GM19324 (cell line): ENCODE data around the gene CYP2E1.
"Not testable (repeated sequence)": the region's sequence is repeated elsewhere in the genome, so short reads cannot be mapped to it uniquely, and the experiment has no call there.

Source experiments
- ATAC-seq: cut with Tn5 transposase; IDR thresholded peaks from one replicate; pipeline ENCODE4 v1.9.1; 2021; ENCODE audit warnings: mild to moderate bottlenecking, moderate library complexity; ENCODE audit not compliant: unreplicated experiment, low FRiP score

CYP2E1 gene

GRCh38 chr10:133526957-133527588 is at the start of gene CYP2E1:
CYP2E1 (plus strand) TSS chr10:133527363; CDS start chr10:133527396, 33 bp downstream.
- no peak for ATAC-seq

GRCh38 chr10:133481086-133481643 is 46.0 kb upstream of the CYP2E1 start:
- no peak for ATAC-seq

GRCh38 chr10:133481657-133482056 is 45.5 kb upstream of the CYP2E1 start:
- no peak for ATAC-seq

GRCh38 chr10:133484818-133485217 is 42.3 kb upstream of the CYP2E1 start:
- no peak for ATAC-seq

- ATAC-seq: no peak
These were observed 40.1 kb upstream of the CYP2E1 start for GRCh38 chr10:133487085-133487484.

- no peak for ATAC-seq
These were observed 38.8 kb upstream of the CYP2E1 start for GRCh38 chr10:133488354-133488753.

GRCh38 chr10:133489816-133490588 is 37.2 kb upstream of the CYP2E1 start:
- no peak for ATAC-seq

GRCh38 chr10:133493562-133493961 is 33.6 kb upstream of the CYP2E1 start:
- ATAC-seq: not testable (repeated sequence)

- ATAC-seq: not testable (repeated sequence)
These were observed 29.8 kb upstream of the CYP2E1 start for GRCh38 chr10:133497363-133497762.

GRCh38 chr10:133499176-133499575 is 28.0 kb upstream of the CYP2E1 start:
- ATAC-seq: not testable (repeated sequence)

GRCh38 chr10:133500897-133501296 is 26.3 kb upstream of the CYP2E1 start:
- not testable (repeated sequence) for ATAC-seq

GRCh38 chr10:133509700-133510099 is 17.5 kb upstream of the CYP2E1 start:
- ATAC-seq: no peak

GRCh38 chr10:133511408-133511807 is 15.8 kb upstream of the CYP2E1 start:
- no peak for ATAC-seq

GRCh38 chr10:133511907-133512528 is 15.1 kb upstream of the CYP2E1 start:
- no peak for ATAC-seq

- ATAC-seq: no peak
These were observed 11.7 kb upstream of the CYP2E1 start for GRCh38 chr10:133515471-133515870.

GRCh38 chr10:133516057-133516456 is 11.1 kb upstream of the CYP2E1 start:
- no peak for ATAC-seq

GRCh38 chr10:133518517-133518916 is 8.6 kb upstream of the CYP2E1 start:
- not testable (repeated sequence) for ATAC-seq

- peak; percentile 94 for ATAC-seq
These were observed 6.9 kb upstream of the CYP2E1 start for GRCh38 chr10:133520193-133520738.

GRCh38 chr10:133523631-133524203 is 3.4 kb upstream of the CYP2E1 start:
- ATAC-seq: no peak

- no peak for ATAC-seq
These were observed 1.7 kb upstream of the CYP2E1 start for GRCh38 chr10:133525444-133525843.
